Measurements from ENCODE around the gene RNF38.

DNA sequence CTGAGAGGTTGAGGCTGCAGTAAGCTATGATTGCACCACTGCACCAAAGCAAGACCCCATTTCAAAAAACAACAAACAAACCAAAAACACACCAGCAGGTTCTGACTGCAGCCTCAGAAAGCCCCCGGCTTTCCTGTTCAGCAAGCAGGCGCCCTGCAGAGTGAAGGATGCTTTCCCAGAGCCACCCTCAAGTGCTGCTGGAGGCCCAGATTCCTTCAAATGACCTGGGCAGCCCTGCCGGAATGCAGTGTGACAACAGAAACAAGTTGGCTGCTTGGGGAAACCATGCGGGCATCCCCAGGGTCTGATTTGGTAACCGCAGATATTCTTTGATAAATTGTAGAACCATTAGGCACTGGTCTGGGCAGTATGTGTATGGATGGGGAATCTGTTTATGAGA lies 106.2 kb downstream of the RNF38 start:
- TF ChIP-seq, protein P1, sequence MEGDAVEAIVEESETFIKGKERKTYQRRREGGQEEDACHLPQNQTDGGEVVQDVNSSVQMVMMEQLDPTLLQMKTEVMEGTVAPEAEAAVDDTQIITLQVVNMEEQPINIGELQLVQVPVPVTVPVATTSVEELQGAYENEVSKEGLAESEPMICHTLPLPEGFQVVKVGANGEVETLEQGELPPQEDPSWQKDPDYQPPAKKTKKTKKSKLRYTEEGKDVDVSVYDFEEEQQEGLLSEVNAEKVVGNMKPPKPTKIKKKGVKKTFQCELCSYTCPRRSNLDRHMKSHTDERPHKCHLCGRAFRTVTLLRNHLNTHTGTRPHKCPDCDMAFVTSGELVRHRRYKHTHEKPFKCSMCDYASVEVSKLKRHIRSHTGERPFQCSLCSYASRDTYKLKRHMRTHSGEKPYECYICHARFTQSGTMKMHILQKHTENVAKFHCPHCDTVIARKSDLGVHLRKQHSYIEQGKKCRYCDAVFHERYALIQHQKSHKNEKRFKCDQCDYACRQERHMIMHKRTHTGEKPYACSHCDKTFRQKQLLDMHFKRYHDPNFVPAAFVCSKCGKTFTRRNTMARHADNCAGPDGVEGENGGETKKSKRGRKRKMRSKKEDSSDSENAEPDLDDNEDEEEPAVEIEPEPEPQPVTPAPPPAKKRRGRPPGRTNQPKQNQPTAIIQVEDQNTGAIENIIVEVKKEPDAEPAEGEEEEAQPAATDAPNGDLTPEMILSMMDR (IDR thresholded peaks at IDR 0.05), result no peak
- no peak for TF ChIP-seq POLR2A (IDR thresholded peaks at IDR 0.05)
